ENCODE measurements around the gene PCYOX1L. TPM values are rescaled to one million over a fixed set of nuclear protein-coding genes. Genes with fewer than 3 reads are reported as not detected.

Gene PCYOX1L
- total RNA-seq, 1 experiment from 2014 or later = 8.3 TPM

- H3K9me3 ChIP-seq (ENCODE audit: insufficient read depth, low read depth) = no peaks in the 10 kb centered on the region
- CTCF ChIA-PET = interaction anchor here (0.6 to 0.8 kb wide), 2 partner anchors 21 to 213 kb away, joined by 3 read pairs; no protein-coding TSS in a partner anchor
- no peak for TF ChIP-seq CTCF (conservative IDR thresholded peaks at IDR 0.05)
- TF ChIP-seq EZH2 (IDR thresholded peaks at IDR 0.05; ENCODE audit: low read depth) = no peak
- H2AFZ ChIP-seq = peak overlapping the region; percentile 98; the same call in 1 of the 2 replicates
- H3K36me3 ChIP-seq (ENCODE audit: low read depth) = peaks cover 23% of the 10 kb centered on the region
- peak overlapping the region; percentile 98 for H3K4me2 ChIP-seq
- intact Hi-C loops (cut with micrococcal nuclease; ENCODE audit: unreplicated experiment) = loop anchor here (2.0 kb wide), 1 partner anchor 71 kb away; no protein-coding TSS in a partner anchor
- peaks cover 18% of the 10 kb centered on the region for H4K20me1 ChIP-seq (ENCODE audit: insufficient read depth)
- peaks cover 16% of the 10 kb centered on the region for H3K4me1 ChIP-seq (replicated peaks; ENCODE audit: insufficient read depth)
- H3K79me2 ChIP-seq (ENCODE audit: low read depth) = peaks cover 36% of the 10 kb centered on the region
- no peaks in the 10 kb centered on the region for H3K9me2 ChIP-seq (ENCODE audit: insufficient read depth)
- POLR2A ChIA-PET (ENCODE audit: unreplicated experiment) = interaction anchor here (0.6 to 0.9 kb wide), 3 partner anchors 96 to 693 kb away, joined by 3 to 7 read pairs (median 3); no protein-coding TSS in a partner anchor
- BruUV-seq (replicated peaks) = no TSS peak
- no peaks in the 10 kb centered on the region for H3K27me3 ChIP-seq (ENCODE audit: insufficient read depth, low read depth)
- peaks cover 27% of the 10 kb centered on the region; the same call in 1 of the 2 replicates for H3F3A ChIP-seq (ENCODE audit: insufficient read depth, low read depth)
- DNase-seq = no peak
- peak overlapping the region; percentile 95; the same call in 1 of the 2 replicates for H3K4me3 ChIP-seq
- H3K27ac ChIP-seq = no peak overlapping the region
Measured at GRCh38 chr5:149344151-149344550, 13.7 kb upstream of the PCYOX1L start.

GRCh38 chr5:149345147-149345891 is 12.5 kb upstream of the PCYOX1L start, which contains the start of gene GRPEL2:
GRPEL2 (plus strand) TSS chr5:149345499; CDS start chr5:149345540, 41 bp downstream.
- intact Hi-C loops (cut with micrococcal nuclease; ENCODE audit: unreplicated experiment) = loop anchor here (2.0 to 5.0 kb wide), 2 partner anchors 73 to 218 kb away; no protein-coding TSS in a partner anchor
- H3F3A ChIP-seq (ENCODE audit: insufficient read depth, low read depth) = peaks cover 27% of the 10 kb centered on the region; the same call in 1 of the 2 replicates
- DNase-seq = peak; percentile 92 to 95
- H4K20me1 ChIP-seq (ENCODE audit: insufficient read depth) = peaks cover 18% of the 10 kb centered on the region
- peak within 1 kb of the TSS; percentile 98 for H3K4me2 ChIP-seq
- H3K9me3 ChIP-seq (ENCODE audit: insufficient read depth, low read depth) = no peaks in the 10 kb centered on the region
- peak within 1 kb of the TSS; percentile 95 for H3K4me3 ChIP-seq
- no TSS peak for BruUV-seq (replicated peaks)
- H3K36me3 ChIP-seq (ENCODE audit: low read depth) = peaks cover 35% of the 10 kb centered on the region
- ChIA-PET POLR2A (ENCODE audit: unreplicated experiment) (interaction anchor here (0.6 to 0.9 kb wide), 5 partner anchors 8 to 955 kb away, joined by 3 to 7 read pairs (median 5); partner anchors contain the start of gene PCYOX1L), CTCF (interaction anchor here (0.8 to 1.2 kb wide), 3 partner anchors 22 to 28 kb away, joined by 3 read pairs; no protein-coding TSS in a partner anchor)
- H3K27ac ChIP-seq = peak within 1 kb of the TSS; percentile 80
- peak within 1 kb of the TSS; percentile 98 for H2AFZ ChIP-seq
- peaks cover 16% of the 10 kb centered on the region for H3K4me1 ChIP-seq (replicated peaks; ENCODE audit: insufficient read depth)
- H3K9me2 ChIP-seq (ENCODE audit: insufficient read depth) = no peaks in the 10 kb centered on the region
- no peak for TF ChIP-seq EZH2 (IDR thresholded peaks at IDR 0.05; ENCODE audit: low read depth)
- TF ChIP-seq CTCF (conservative IDR thresholded peaks at IDR 0.05) = no peak
- peaks cover 48% of the 10 kb centered on the region for H3K79me2 ChIP-seq (ENCODE audit: low read depth)
- H3K27me3 ChIP-seq (ENCODE audit: insufficient read depth, low read depth) = no peaks in the 10 kb centered on the region

GRCh38 chr5:149345892-149346222 is 12.0 kb upstream of the PCYOX1L start:
- Histone ChIP-seq H3K36me3 (ENCODE audit: low read depth) (peaks cover 40% of the 10 kb centered on the region), H3K9me3 (ENCODE audit: insufficient read depth, low read depth) (no peaks in the 10 kb centered on the region), H3K79me2 (ENCODE audit: low read depth) (peaks cover 53% of the 10 kb centered on the region), H3K9me2 (ENCODE audit: insufficient read depth) (no peaks in the 10 kb centered on the region), H3K4me3 (peak overlapping the region; percentile 95), H3K27ac (peak overlapping the region; percentile 80), H3K4me2 (peak overlapping the region; percentile 98), H4K20me1 (ENCODE audit: insufficient read depth) (peaks cover 18% of the 10 kb centered on the region), H3K4me1 (replicated peaks; ENCODE audit: insufficient read depth) (peaks cover 16% of the 10 kb centered on the region), H3F3A (ENCODE audit: insufficient read depth, low read depth) (peaks cover 27% of the 10 kb centered on the region; the same call in 1 of the 2 replicates), H3K27me3 (ENCODE audit: insufficient read depth, low read depth) (no peaks in the 10 kb centered on the region), H2AFZ (peak overlapping the region; percentile 98)
- CTCF ChIA-PET = interaction anchor here (0.6 kb wide), 1 partner anchor 226 kb away, joined by 3 read pairs; no protein-coding TSS in a partner anchor
- POLR2A ChIA-PET (ENCODE audit: unreplicated experiment) = no interaction called here
- BruUV-seq (replicated peaks) = no TSS peak
- no peak for TF ChIP-seq CTCF (conservative IDR thresholded peaks at IDR 0.05)
- no peak for TF ChIP-seq EZH2 (IDR thresholded peaks at IDR 0.05; ENCODE audit: low read depth)
- DNase-seq = peak; percentile 16 to 51
- intact Hi-C loops (cut with micrococcal nuclease; ENCODE audit: unreplicated experiment) = loop anchor here (2.0 to 5.0 kb wide), 2 partner anchors 73 to 219 kb away; no protein-coding TSS in a partner anchor

Data from PC-9 (cell line).